NK-92 treated with Interleukin-12 subunit alpha and Interleukin-12 subunit beta, amount 100 ng/mL, for 24 hours (cell line): ENCODE data around the gene FAM3A.
A peak's percentile ranks its signal among the peaks of the same experiment; 100 is the strongest.

Source experiments
- DNase-seq: peaks from one replicate; lab custom pipeline; 2025; lab: John Stamatoyannopoulos, UW

The FAM3A gene

GRCh38 chrX:154478728-154479622 is 37.1 kb downstream of the FAM3A start, which contains the start of gene LAGE3:
LAGE3 (minus strand) TSS chrX:154479281; CDS start chrX:154478915, 366 bp downstream.
- peak; percentile 89 for DNase-seq

GRCh38 chrX:154477891-154478477 is 38.0 kb downstream of the FAM3A start:
- no peak for DNase-seq

- no peak for DNase-seq
These were observed 39.2 kb downstream of the FAM3A start for GRCh38 chrX:154476821-154477220.

GRCh38 chrX:154473683-154474082 is 42.3 kb downstream of the FAM3A start:
- no peak for DNase-seq

GRCh38 chrX:154472685-154473632 is 43.1 kb downstream of the FAM3A start:
- no peak for DNase-seq

- DNase-seq = no peak
These were observed 44.0 kb downstream of the FAM3A start for GRCh38 chrX:154471839-154472684.

- no peak for DNase-seq
These were observed 45.0 kb downstream of the FAM3A start for GRCh38 chrX:154470914-154471568.

GRCh38 chrX:154470434-154470833 is 45.6 kb downstream of the FAM3A start:
- DNase-seq = no peak

- DNase-seq = no peak
These were observed 46.2 kb downstream of the FAM3A start for GRCh38 chrX:154469880-154470279.

GRCh38 chrX:154469114-154469513 is 46.9 kb downstream of the FAM3A start:
- no peak for DNase-seq

- DNase-seq = no peak
These were observed 47.8 kb downstream of the FAM3A start for GRCh38 chrX:154468217-154468616.

- DNase-seq = no peak
These were observed 48.5 kb downstream of the FAM3A start for GRCh38 chrX:154467556-154467955.

- DNase-seq = no peak
These were observed 49.1 kb downstream of the FAM3A start for GRCh38 chrX:154466907-154467306.

- DNase-seq = no peak
These were observed 50.0 kb downstream of the FAM3A start for GRCh38 chrX:154466036-154466435.

- DNase-seq = no peak
These were observed 50.4 kb downstream of the FAM3A start for GRCh38 chrX:154465601-154466000.

- DNase-seq = no peak
These were observed 51.1 kb downstream of the FAM3A start for GRCh38 chrX:154464806-154465365.

GRCh38 chrX:154463611-154464220 is 52.3 kb downstream of the FAM3A start:
- no peak for DNase-seq

- no peak for DNase-seq
These were observed 53.6 kb downstream of the FAM3A start for GRCh38 chrX:154462396-154462795.

- DNase-seq = no peak
These were observed 55.7 kb downstream of the FAM3A start for GRCh38 chrX:154460326-154460725.

- DNase-seq = no peak
These were observed 56.2 kb downstream of the FAM3A start for GRCh38 chrX:154459832-154460231.
